Liver (tissue), 9 donors: ENCODE results near the gene HEATR5A. TPM values are rescaled to one million over a fixed set of nuclear protein-coding genes. Genes with fewer than 3 reads are reported as not detected.

Experiments used
- DNase-seq: peaks from one replicate; pipeline ENCODE4 v3.0.0-alpha.2; 2017; ENCODE audit warnings: low spot score
- H3K27ac ChIP-seq, 2 donors: one replicate each; pipeline ENCODE4 v1.7.0; 2013; ENCODE audit warnings: inconsistent platforms in 2 of 2, low read length in 2 of 2, control low read depth in 1 of 2, low read depth in 1 of 2, mild to moderate bottlenecking in 1 of 2
- H3K27me3 ChIP-seq, 4 donors: one replicate each; pipeline versions ENCODE4 v1.6.1 to v1.7.0; 2013; ENCODE audit warnings: low read length in 3 of 4, inconsistent platforms in 1 of 4, mild to moderate bottlenecking in 1 of 4, moderate library complexity in 1 of 4; ENCODE audit not compliant: control insufficient read depth in 4 of 4, insufficient read depth in 4 of 4
- H3K36me3 ChIP-seq, 4 donors: one replicate each; pipeline versions ENCODE4 v1.6.1 to v1.7.0; 2013; ENCODE audit warnings: low read length in 3 of 4, mild to moderate bottlenecking in 3 of 4, low read depth in 1 of 4, moderate library complexity in 1 of 4; ENCODE audit not compliant: control insufficient read depth in 4 of 4, insufficient read depth in 3 of 4
- H3K4me1 ChIP-seq, 4 donors: one replicate each; pipeline versions ENCODE4 v1.6.1 to v1.7.0; 2013; ENCODE audit warnings: low read length in 3 of 4, mild to moderate bottlenecking in 3 of 4, moderate library complexity in 1 of 4; ENCODE audit not compliant: control insufficient read depth in 4 of 4, insufficient read depth in 4 of 4
- H3K4me3 ChIP-seq, 3 donors: one replicate each; pipeline versions ENCODE4 v1.6.1 to v1.7.0; 2013; ENCODE audit warnings: low read length in 3 of 3, control low read depth in 1 of 3, low read depth in 1 of 3, mild to moderate bottlenecking in 1 of 3
- H3K9ac ChIP-seq, 2 donors: one replicate each; pipeline ENCODE4 v1.7.0; 2013; ENCODE audit warnings: low read length in 2 of 2, mild to moderate bottlenecking in 2 of 2, moderate library complexity in 2 of 2, control low read depth in 1 of 2, low read depth in 1 of 2
- H3K9me3 ChIP-seq, 4 donors: one replicate each; pipeline versions ENCODE4 v1.6.1 to v1.7.0; 2013; ENCODE audit warnings: low read length in 3 of 4; ENCODE audit not compliant: control insufficient read depth in 4 of 4
- EGR1 ChIP-seq, 2 donors: IDR thresholded peaks; 2 replicates each; pipeline ENCODE4 v1.6.1; 2016 to 2018; ENCODE audit warnings: antibody characterized with exemption in 2 of 2, low read depth in 2 of 2
- FOXA1 ChIP-seq: IDR thresholded peaks from 2 replicates; pipeline ENCODE4 v1.6.1; 2016; ENCODE audit warnings: antibody characterized with exemption
- FOXA2 ChIP-seq: IDR thresholded peaks from 2 replicates; pipeline ENCODE4 v1.6.1; 2016; ENCODE audit warnings: antibody characterized with exemption
- GABPA ChIP-seq, 2 donors: IDR thresholded peaks in 1 of 2; conservative IDR thresholded peaks in 1 of 2; 2 replicates each; pipeline ENCODE4 v1.6.1; 2016; ENCODE audit warnings: antibody characterized with exemption in 2 of 2, mild to moderate bottlenecking in 1 of 2, moderate library complexity in 1 of 2
- HNF4G ChIP-seq: IDR thresholded peaks from 2 replicates; pipeline ENCODE4 v1.6.1; 2016; ENCODE audit warnings: antibody characterized with exemption
- JUND ChIP-seq, 2 donors: IDR thresholded peaks; 2 replicates each; pipeline ENCODE4 v1.6.1; 2016; ENCODE audit warnings: antibody characterized with exemption in 2 of 2
- NR2F2 ChIP-seq: IDR thresholded peaks from 2 replicates; pipeline ENCODE4 v1.6.1; 2016; ENCODE audit warnings: antibody characterized with exemption
- REST ChIP-seq: IDR thresholded peaks from 2 replicates; pipeline ENCODE4 v1.6.1; 2016; ENCODE audit warnings: antibody characterized with exemption, mild to moderate bottlenecking
- TAF1 ChIP-seq: conservative IDR thresholded peaks from 2 replicates; pipeline ENCODE4 v1.6.1; 2016; ENCODE audit warnings: antibody characterized with exemption, mild to moderate bottlenecking
- YY1 ChIP-seq: IDR thresholded peaks from 2 replicates; pipeline ENCODE4 v1.6.1; 2016; ENCODE audit warnings: antibody characterized with exemption, mild to moderate bottlenecking
- ZBTB33 ChIP-seq: IDR thresholded peaks from 2 replicates; pipeline ENCODE4 v1.6.1; 2016; ENCODE audit warnings: antibody characterized with exemption
- WGBS: extraction: QIAGEN DNeasy Blood & Tissue Kit; methylation state at CpG from one replicate; pipeline ENCODE4 v1.1.7; 2013; 5-methylcytosine and 5-hydroxymethylcytosine counted together
- polyA plus RNA-seq, 2 donors: library from polyadenylated mRNA; stranded (reverse) in 1 of 2; unstranded in 1 of 2; fragments of 200-250 nt in 1 of 2; fragments of >200 nt in 1 of 2; fragmentation: Nextera tagmentation in 1 of 2; extraction: Ambion mirVana in 1 of 2; gene quantifications; one replicate each; pipeline versions ENCODE4 v1.2.1 to v1.2.3, GENCODE V29; 2013 to 2015
- total RNA-seq, 2 donors: library from RNA; depleted of rRNA; stranded (reverse); fragments of >200 nt; gene quantifications; one replicate each; pipeline ENCODE4 v1.2.3, GENCODE V29; 2014
- TF ChIP-seq, protein P1 (sequence below): fragments of 150-350 bp; IDR thresholded peaks from 2 replicates; pipeline ENCODE4 v1.5.1; 2017; ENCODE audit warnings: improper control_type of control experiment, low read depth, low read length; ENCODE audit not compliant: missing input control
- donor health status: healthy.
- donor health status: healthy.
- donor health status: healthy.
- donor health status: healthy.
- donor health status: healthy.

HEATR5A gene
- total and polyA plus RNA-seq, 4 donors = 7.3 to 22.8 (median 10.1) TPM

DNA sequence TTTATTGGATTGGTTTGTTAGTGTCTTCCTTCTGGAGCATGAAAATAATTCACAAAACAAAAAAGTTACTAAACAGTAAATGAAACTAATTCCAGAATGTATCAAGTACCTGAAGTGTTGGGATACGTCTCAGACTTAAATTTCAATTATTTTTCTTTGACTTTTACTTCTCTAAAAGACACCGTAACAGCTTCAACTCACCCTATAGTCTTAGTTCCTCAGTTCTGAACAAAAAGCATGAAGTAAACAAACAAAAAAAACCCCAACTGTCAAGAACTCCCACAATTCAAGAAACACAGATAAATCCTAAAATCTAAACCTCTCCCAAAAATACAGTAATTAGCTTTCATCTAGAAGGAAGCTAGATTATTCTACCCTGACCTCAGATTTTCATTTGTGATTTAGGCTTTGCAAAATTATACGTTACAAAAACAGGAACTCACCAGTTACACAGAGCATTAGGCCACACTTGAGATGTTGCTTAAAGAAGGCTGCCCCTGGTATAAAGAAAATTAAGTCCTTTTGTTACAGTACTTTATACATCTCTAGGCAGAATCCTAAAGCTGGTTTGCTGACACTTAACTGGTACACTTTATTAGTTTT lies 10.2 kb downstream of the HEATR5A start (continued):
- TF ChIP-seq EGR1 (IDR thresholded peaks at IDR 0.05; ENCODE audit: low read depth in 2 of 2) = no peak
- no peak for TF ChIP-seq JUND (IDR thresholded peaks at IDR 0.05)

DNA sequence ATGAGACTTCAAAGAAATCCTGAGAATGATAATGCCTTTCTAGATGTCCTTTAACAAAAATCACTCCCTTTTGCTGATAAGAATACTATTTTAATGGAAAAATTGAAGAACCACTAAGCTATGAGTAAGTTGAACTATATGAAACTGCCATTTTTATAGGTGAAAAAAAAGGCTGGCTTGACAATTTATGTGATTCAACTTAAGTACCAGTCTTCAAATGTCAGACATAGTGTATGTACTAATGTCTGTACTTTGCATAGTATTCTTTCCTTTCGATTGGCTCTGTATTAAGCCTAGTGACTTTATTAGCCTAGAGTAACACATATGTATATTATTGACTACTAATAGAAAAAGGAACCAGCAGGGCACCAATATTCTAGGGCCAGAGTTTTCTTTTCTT lies 11.9 kb downstream of the HEATR5A start:
- no peak for DNase-seq
- Histone ChIP-seq H3K36me3 (no peaks in the 10 kb centered on the region), H3K9me3 (no peaks in the 10 kb centered on the region), H3K4me3 (no peak overlapping the region), H3K9ac (no peak overlapping the region), H3K27ac (no peak overlapping the region), H3K4me1 (peaks cover 0 to 3% (median 0%) of the 10 kb centered on the region in 4 donors), H3K27me3 (no peaks in the 10 kb centered on the region)
- TF ChIP-seq GABPA (IDR thresholded peaks at IDR 0.05 in 1 of 2, conservative IDR thresholded peaks at IDR 0.05 in 1 of 2) = no peak
- no peak for TF ChIP-seq HNF4G
- TF ChIP-seq EGR1 (IDR thresholded peaks at IDR 0.05; ENCODE audit: low read depth in 2 of 2) = no peak
- TF ChIP-seq REST = no peak
- TF ChIP-seq YY1 = no peak
- no peak for TF ChIP-seq FOXA2
- no peak for TF ChIP-seq ZBTB33
- 97% methylated on average over 1 of the region's 1 CpG for WGBS

DNA sequence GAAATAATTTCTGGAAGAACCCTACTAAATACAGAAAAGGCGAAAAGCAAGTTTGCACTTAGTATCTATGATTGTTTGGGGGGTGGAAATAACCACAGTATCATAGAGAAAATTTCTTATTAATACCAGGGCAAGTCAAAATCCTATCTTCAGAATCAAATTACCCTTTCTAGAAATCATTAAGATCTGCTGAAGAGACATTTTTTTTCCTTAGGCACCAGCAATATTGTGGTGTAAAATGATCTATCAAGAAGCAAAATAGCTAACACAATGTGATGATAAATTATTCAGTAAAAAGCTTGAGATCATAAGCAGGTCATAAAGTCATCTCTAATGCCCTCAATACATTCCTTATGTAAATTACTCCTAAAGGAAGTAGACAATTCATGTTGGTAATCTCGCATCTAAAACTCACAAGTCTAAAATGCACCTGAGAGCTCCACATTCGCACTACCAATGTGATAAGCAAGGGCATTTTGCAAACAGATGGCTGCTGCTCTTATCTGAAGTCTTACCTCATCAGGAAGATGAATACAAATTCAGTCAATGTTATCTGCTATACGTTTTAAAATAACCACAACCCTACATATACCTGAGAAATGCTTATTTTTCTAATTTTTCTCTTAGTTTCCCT lies 14.6 kb downstream of the HEATR5A start:
- Histone ChIP-seq H3K4me1 (no peaks in the 10 kb centered on the region), H3K36me3 (no peaks in the 10 kb centered on the region), H3K27ac (no peak overlapping the region), H3K27me3 (no peaks in the 10 kb centered on the region), H3K9me3 (no peaks in the 10 kb centered on the region), H3K4me3 (no peak overlapping the region), H3K9ac (no peak overlapping the region)
- 80% methylated on average over 4 of the region's 4 CpGs for WGBS
- no peak for DNase-seq
- TF ChIP-seq EGR1 (IDR thresholded peaks at IDR 0.05; ENCODE audit: low read depth in 2 of 2) (no peak), YY1 (no peak), REST (no peak), ZBTB33 (no peak), JUND (IDR thresholded peaks at IDR 0.05) (no peak), FOXA1 (no peak), NR2F2 (no peak), TAF1 (no peak)
- TF ChIP-seq, protein P1, sequence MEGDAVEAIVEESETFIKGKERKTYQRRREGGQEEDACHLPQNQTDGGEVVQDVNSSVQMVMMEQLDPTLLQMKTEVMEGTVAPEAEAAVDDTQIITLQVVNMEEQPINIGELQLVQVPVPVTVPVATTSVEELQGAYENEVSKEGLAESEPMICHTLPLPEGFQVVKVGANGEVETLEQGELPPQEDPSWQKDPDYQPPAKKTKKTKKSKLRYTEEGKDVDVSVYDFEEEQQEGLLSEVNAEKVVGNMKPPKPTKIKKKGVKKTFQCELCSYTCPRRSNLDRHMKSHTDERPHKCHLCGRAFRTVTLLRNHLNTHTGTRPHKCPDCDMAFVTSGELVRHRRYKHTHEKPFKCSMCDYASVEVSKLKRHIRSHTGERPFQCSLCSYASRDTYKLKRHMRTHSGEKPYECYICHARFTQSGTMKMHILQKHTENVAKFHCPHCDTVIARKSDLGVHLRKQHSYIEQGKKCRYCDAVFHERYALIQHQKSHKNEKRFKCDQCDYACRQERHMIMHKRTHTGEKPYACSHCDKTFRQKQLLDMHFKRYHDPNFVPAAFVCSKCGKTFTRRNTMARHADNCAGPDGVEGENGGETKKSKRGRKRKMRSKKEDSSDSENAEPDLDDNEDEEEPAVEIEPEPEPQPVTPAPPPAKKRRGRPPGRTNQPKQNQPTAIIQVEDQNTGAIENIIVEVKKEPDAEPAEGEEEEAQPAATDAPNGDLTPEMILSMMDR = no peak
